Astrocyte of the cerebellum (primary cell): Measurements from ENCODE around the gene CA7.
A peak's percentile ranks its signal among the peaks of the same experiment; 100 is the strongest.

ENCODE experiments used
- DNase-seq: peaks from one replicate; pipeline ENCODE4 v3.0.0-alpha.2; 2011; ENCODE audit warnings: low read depth
- H3K4me3 ChIP-seq: 2 replicates; pipeline ENCODE4 v1.5.1; 2011; ENCODE audit warnings: mild to moderate bottlenecking, low read depth, low read length, moderate library complexity
- CTCF ChIP-seq: IDR thresholded peaks from 2 replicates; pipeline ENCODE4 v1.5.1; 2012; ENCODE audit warnings: low read length, low read depth, moderate library complexity, mild to moderate bottlenecking; ENCODE audit errors: missing control alignments
- in situ Hi-C: cut with HindIII; loops from 2 replicates; pipeline ENCODE4 v1.10.0; 2017; ENCODE audit warnings: low sequenced_read_pairs

The CA7 gene

GRCh38 chr16:66832661-66833305, 11.4 kb upstream of the CA7 start:
- H3K4me3 ChIP-seq = no peak overlapping the region
- in situ Hi-C loops = no loop called here
- TF ChIP-seq CTCF = no peak
- no peak for DNase-seq

GRCh38 chr16:66834746-66835145, 9.5 kb upstream of the CA7 start:
- no peak overlapping the region for H3K4me3 ChIP-seq
- DNase-seq = no peak
- TF ChIP-seq CTCF = no peak
- in situ Hi-C loops = no loop called here

- TF ChIP-seq CTCF = no peak
- DNase-seq = no peak
- no peak overlapping the region for H3K4me3 ChIP-seq
- in situ Hi-C loops = no loop called here
Observed at GRCh38 chr16:66840883-66841282, 3.3 kb upstream of the CA7 start.

- DNase-seq = no peak
- no peak for TF ChIP-seq CTCF
- in situ Hi-C loops = no loop called here
- H3K4me3 ChIP-seq = no peak overlapping the region
Observed at GRCh38 chr16:66841366-66841765, 2.8 kb upstream of the CA7 start.

- TF ChIP-seq CTCF = no peak
- in situ Hi-C loops = no loop called here
- DNase-seq = no peak
- no peak overlapping the region for H3K4me3 ChIP-seq
Observed at GRCh38 chr16:66842765-66843164, 1.4 kb upstream of the CA7 start.

GRCh38 chr16:66843191-66843590, 1.0 kb upstream of the CA7 start:
- H3K4me3 ChIP-seq = no peak overlapping the region
- in situ Hi-C loops = no loop called here
- no peak for TF ChIP-seq CTCF
- DNase-seq = no peak

- TF ChIP-seq CTCF = no peak
- in situ Hi-C loops = no loop called here
- no peak for DNase-seq
- H3K4me3 ChIP-seq = peak overlapping the region; percentile 42
Observed at GRCh38 chr16:66844009-66844341, 239 bp upstream of the CA7 start.
